K562 (cell line): ENCODE results near the gene TPMT. TPM values are rescaled to one million over a fixed set of nuclear protein-coding genes. Genes with fewer than 3 reads are reported as not detected.

Experiments
- ATAC-seq: fragments of 200-7000 bp; cut with Tn5 transposase; 3 replicates; pipeline ENCODE4 v1.9.1; 2020; ENCODE audit warnings: moderate library complexity
- BruUV-seq: library from RNA; stranded (reverse); fragments of 400-500 nt; replicated peaks from 2 replicates; lab custom pipeline; 2021; lab: Mats Ljungman, UMichigan
- CTCF ChIA-PET: fragments of 300-600 bp; formaldehyde crosslinking; extraction: SDS; loops from one replicate; lab custom pipeline; 2021; ENCODE audit warnings: low intra/inter-chr PET ratio; lab: Yijun Ruan, JAX
- POLR2A ChIA-PET: fragments of 300-600, 350-650 bp; sonication (Branson Sonifier 250); formaldehyde crosslinking; extraction: SDS; loops from one replicate; lab custom pipeline; 2021; ENCODE audit warnings: antibody characterized with exemption, inconsistent platforms; lab: Yijun Ruan, JAX
- DNase-seq, 4 experiments: peaks; one replicate each; pipeline versions ENCODE4 v3.0.0 to v3.0.0-alpha.2; 2011 to 2018; ENCODE audit warnings: low spot score in 3 of 4, mixed read lengths in 3 of 4; ENCODE audit errors: extremely low read depth in 1 of 4
- FAIRE-seq: peaks from 2 replicates; lab custom pipeline; 2011; peaks lifted over from hg19 to GRCh38; lab: Jason Lieb, UNC
- H2AFZ ChIP-seq: 2 replicates; pipeline ENCODE4 v1.6.0; 2011; ENCODE audit warnings: low read depth, low read length, control low read depth, inconsistent platforms
- H3K27ac ChIP-seq: fragments of 200-600 bp; 3 replicates; pipeline ENCODE4 v1.8.0; 2011; ENCODE audit warnings: low read depth, mild to moderate bottlenecking, control low read depth, inconsistent platforms, low read length, moderate library complexity, mixed read lengths; ENCODE audit errors: extremely low read depth
- H3K27me3 ChIP-seq, 2 experiments: fragments of 300-600 bp in 1 of 2; 2 replicates in 1 of 2; 3 replicates in 1 of 2; pipeline versions ENCODE4 v1.6.0 to v1.8.0; 2011; ENCODE audit warnings: inconsistent platforms in 2 of 2, low read length in 2 of 2, mild to moderate bottlenecking in 1 of 2, mixed read lengths in 1 of 2, moderate library complexity in 1 of 2; ENCODE audit not compliant: control insufficient read depth in 2 of 2, insufficient read depth in 2 of 2
- H3K36me3 ChIP-seq: fragments of 300-600 bp; 3 replicates; pipeline ENCODE4 v1.8.0; 2011; ENCODE audit warnings: mild to moderate bottlenecking, low read length, inconsistent platforms; ENCODE audit not compliant: control insufficient read depth, insufficient read depth
- H3K4me1 ChIP-seq, 2 experiments: fragments of 200-600 bp in 1 of 2; replicated peaks in 1 of 2; 2 replicates in 1 of 2; 3 replicates in 1 of 2; pipeline versions ENCODE4 v1.5.1 to v1.8.0; 2011; ENCODE audit warnings: inconsistent platforms in 2 of 2, low read length in 2 of 2, mild to moderate bottlenecking in 1 of 2, mixed read lengths in 1 of 2, moderate library complexity in 1 of 2; ENCODE audit not compliant: control insufficient read depth in 2 of 2, insufficient read depth in 2 of 2
- H3K4me2 ChIP-seq: 2 replicates; pipeline ENCODE4 v1.6.1; 2011; ENCODE audit warnings: low read length, control low read depth, inconsistent platforms, mixed read lengths; ENCODE audit not compliant: insufficient read depth
- H3K4me3 ChIP-seq: fragments of 200-600 bp; sonication (generic), shearing (Covaris generic); 2 replicates; pipeline ENCODE4 v1.5.1; 2016; ENCODE audit warnings: control low read depth, inconsistent platforms
- H3K79me2 ChIP-seq: fragments of 200-600 bp; 3 replicates; pipeline ENCODE4 v1.8.0; 2011; ENCODE audit warnings: low read length, inconsistent platforms; ENCODE audit not compliant: control insufficient read depth, insufficient read depth
- H3K9ac ChIP-seq, 2 experiments: 2 replicates each; pipeline versions ENCODE4 v1.6.0 to v1.6.1; 2011; ENCODE audit warnings: low read depth in 2 of 2, low read length in 2 of 2, control low read depth in 1 of 2, inconsistent platforms in 1 of 2, mild to moderate bottlenecking in 1 of 2, mixed read lengths in 1 of 2; ENCODE audit not compliant: insufficient read depth in 1 of 2
- H3K9me1 ChIP-seq: one replicate; pipeline ENCODE4 v1.6.0; 2011; ENCODE audit warnings: inconsistent platforms, mild to moderate bottlenecking, low read length, moderate library complexity; ENCODE audit not compliant: control insufficient read depth, insufficient read depth
- H3K9me3 ChIP-seq: replicated peaks from 2 replicates; pipeline ENCODE4 v1.5.1; 2011; ENCODE audit warnings: low read depth, low read length, inconsistent platforms; ENCODE audit not compliant: control insufficient read depth, insufficient read depth
- H4K20me1 ChIP-seq: replicated peaks from 2 replicates; pipeline ENCODE4 v1.6.1; 2011; ENCODE audit warnings: low read length, inconsistent platforms, mixed read lengths; ENCODE audit not compliant: control insufficient read depth, insufficient read depth
- C11orf30 ChIP-seq: fragments of 450-650 bp; IDR thresholded peaks from 2 replicates; pipeline ENCODE4 v1.6.1; 2016; ENCODE audit warnings: low read depth, mild to moderate bottlenecking
- FOXM1 ChIP-seq, 2 experiments: fragments of 450-650 bp in 1 of 2; sonication (generic) in 1 of 2; formaldehyde crosslinking in 1 of 2; IDR thresholded peaks; 2 replicates each; pipeline versions ENCODE4 v1.6.1 to v1.9.0; 2017 to 2022; ENCODE audit warnings: low read depth in 2 of 2, mild to moderate bottlenecking in 2 of 2, missing genetic modification reagents in 1 of 2, moderate library complexity in 1 of 2
- HNRNPL ChIP-seq: fragments of 200-400 bp; formaldehyde crosslinking; IDR thresholded peaks from 2 replicates; pipeline ENCODE4 v1.6.1; 2017; ENCODE audit warnings: low read depth, mild to moderate bottlenecking, low read length
- LARP7 ChIP-seq: fragments of 450-650 bp; IDR thresholded peaks from 2 replicates; pipeline ENCODE4 v1.6.1; 2016
- MAZ ChIP-seq, 2 experiments: fragments of 450-650 bp in 1 of 2; sonication (generic) in 1 of 2; formaldehyde crosslinking; IDR thresholded peaks in 1 of 2; conservative IDR thresholded peaks in 1 of 2; 2 replicates each; pipeline versions ENCODE4 v1.4.0 to v1.5.0; 2020; ENCODE audit warnings: mild to moderate bottlenecking in 1 of 2, missing genetic modification reagents in 1 of 2
- MED1 ChIP-seq: sonication (generic); formaldehyde crosslinking; IDR thresholded peaks from 2 replicates; pipeline ENCODE4 v1.8.1; 2023; ENCODE audit warnings: missing genetic modification reagents, borderline replicate concordance
- NCOA4 ChIP-seq: fragments of 450-650 bp; IDR thresholded peaks from 2 replicates; pipeline ENCODE4 v1.6.1; 2018; ENCODE audit warnings: mild to moderate bottlenecking; ENCODE audit not compliant: partially characterized antibody
- NFIX ChIP-seq: fragments of 250-450 bp; sonication (Bioruptor Pico); IDR thresholded peaks from 2 replicates; pipeline ENCODE4 v1.4.0; 2020; ENCODE audit warnings: low read depth, mild to moderate bottlenecking, moderate library complexity
- NFYB ChIP-seq: IDR thresholded peaks from 2 replicates; pipeline ENCODE4 v1.6.1; 2011; ENCODE audit warnings: mild to moderate bottlenecking, moderate library complexity; ENCODE audit not compliant: insufficient read length; ENCODE audit errors: extremely low read depth
- PPARD ChIP-seq: fragments of 250-450 bp; sonication (Bioruptor Pico); IDR thresholded peaks from 2 replicates; pipeline ENCODE4 v1.8.0; 2022; ENCODE audit warnings: inconsistent platforms, mild to moderate bottlenecking, moderate library complexity
- RUNX1 ChIP-seq: sonication (generic); IDR thresholded peaks from 2 replicates; pipeline ENCODE4 v1.6.1; 2016; ENCODE audit warnings: antibody characterized with exemption, low read depth
- SMARCE1 ChIP-seq: fragments of 450-650 bp; IDR thresholded peaks from 2 replicates; pipeline ENCODE4 v1.7.1; 2016; ENCODE audit warnings: mild to moderate bottlenecking
- SOX6 ChIP-seq: fragments of 450-650 bp; IDR thresholded peaks from 2 replicates; pipeline ENCODE4 v1.6.1; 2014; ENCODE audit warnings: mild to moderate bottlenecking
- ZNF277 ChIP-seq: fragments of 250-450 bp; sonication (Bioruptor Pico); IDR thresholded peaks from 2 replicates; pipeline ENCODE4 v1.8.0; 2022; ENCODE audit warnings: inconsistent platforms, mild to moderate bottlenecking, moderate library complexity, borderline replicate concordance
- ZZZ3 ChIP-seq: fragments of 450-650 bp; IDR thresholded peaks from 2 replicates; pipeline ENCODE4 v1.6.1; 2016; ENCODE audit warnings: antibody characterized with exemption, mild to moderate bottlenecking, moderate library complexity
- WGBS: fragments of 100-300 bp; shearing (Covaris generic); methylation state at CpG from one replicate; pipeline ENCODE4 v1.1.6; 2016; ENCODE audit warnings: low coverage, mixed read lengths; ENCODE audit not compliant: insufficient coverage; ENCODE audit errors: missing lambda C conversion rate; 5-methylcytosine and 5-hydroxymethylcytosine counted together
- in situ Hi-C: fragments of 300-500 bp; cut with MboI; formaldehyde crosslinking; loops from 4 replicates; pipeline ENCODE4 v1.15.0; 2018; ENCODE audit warnings: inconsistent platforms, mixed read lengths
- intact Hi-C: fragments of 100-400 bp; cut with micrococcal nuclease; formaldehyde crosslinking; loops from 2 replicates; pipeline ENCODE4 v1.14.2; 2022
- polyA plus RNA-seq, 8 experiments: library from polyadenylated mRNA; depleted of rRNA in 4 of 8; stranded (reverse) in 5 of 8; unstranded in 3 of 8; fragments of >200 nt; fragmentation: Nextera tagmentation in 2 of 8; fragmentation: Illumina TruSeq in 1 of 8; extraction: Ambion mirVana in 2 of 8; extraction: Trizol in 1 of 8; gene quantifications; 2 replicates each; pipeline versions ENCODE4 v1.2.1 to v1.2.3, GENCODE V29; 2011 to 2014; ENCODE audit warnings: inconsistent platforms in 1 of 8, missing spikeins in 1 of 8
- total RNA-seq, 7 experiments: library from RNA; depleted of rRNA in 6 of 7; stranded (reverse); fragments of >200 nt in 6 of 7; fragmentation: Illumina TruSeq in 2 of 7; extraction: Trizol in 2 of 7; gene quantifications; 2 replicates each; pipeline versions ENCODE4 v1.2.1 to v1.2.3, GENCODE V29; 2011 to 2021; ENCODE audit warnings: low replicate concordance in 1 of 7
- TF ChIP-seq, protein P1 (sequence below): sonication (generic); formaldehyde crosslinking; IDR thresholded peaks from 2 replicates; pipeline ENCODE4 v1.8.1; 2023; ENCODE audit warnings: mild to moderate bottlenecking, missing genetic modification reagents
- TF ChIP-seq, protein P2 (sequence below): fragments of 250-450 bp; sonication (Bioruptor Pico); IDR thresholded peaks from 2 replicates; pipeline ENCODE4 v1.6.1; 2021; ENCODE audit warnings: mild to moderate bottlenecking

TPMT gene
- total and polyA plus RNA-seq, 9 of the 15 experiments (the other 6 are each of a cell fraction or from before 2014, with no cell fraction given): 24.2 to 67.4 (median 46.5) TPM

GRCh38 chr6:18126121-18126520, 28.8 kb downstream of the TPMT start:
- no peak overlapping the region for H3K27ac ChIP-seq
- intact Hi-C loops (no loop called here), in situ Hi-C loops (no loop called here)
- no peaks in the 10 kb centered on the region for H3K79me2 ChIP-seq
- ChIA-PET CTCF (no interaction called here), POLR2A (no interaction called here)
- peak in 1 of 4 experiments; percentile 13 for DNase-seq
- peaks cover 17% of the 10 kb centered on the region; the same call in 1 of the 3 replicates for H3K36me3 ChIP-seq
- peak; percentile 67 for FAIRE-seq
- H3K4me1 ChIP-seq: peaks cover 0 to 8% of the 10 kb centered on the region in 2 experiments; a peak in 1 of 5 replicates
- H3K9ac ChIP-seq: no peak overlapping the region
- 23% methylated on average over 5 of the region's 5 CpGs for WGBS
- H3K4me2 ChIP-seq: no peak overlapping the region
- TF ChIP-seq HNRNPL (no peak), SMARCE1 (no peak), RUNX1 (no peak), ZNF277 (CRISPR knock-in tag) (no peak), ZZZ3 (no peak), MAZ (CRISPR knock-in tag; conservative IDR thresholded peaks at IDR 0.05 in 1 of 2, IDR thresholded peaks at IDR 0.05 in 1 of 2) (no peak), NCOA4 (no peak), LARP7 (no peak), SOX6 (no peak), MED1 (CRISPR knock-in tag) (no peak), NFIX (CRISPR knock-in tag) (no peak), NFYB (peak; percentile 9), C11orf30 (no peak), FOXM1 (IDR thresholded peaks at IDR 0.05; ENCODE audit: low read depth) (peak; percentile 62), FOXM1 (CRISPR knock-in tag; IDR thresholded peaks at IDR 0.05; ENCODE audit: low read depth) (no peak), PPARD (CRISPR knock-in tag) (no peak)
- TF ChIP-seq, protein P1, sequence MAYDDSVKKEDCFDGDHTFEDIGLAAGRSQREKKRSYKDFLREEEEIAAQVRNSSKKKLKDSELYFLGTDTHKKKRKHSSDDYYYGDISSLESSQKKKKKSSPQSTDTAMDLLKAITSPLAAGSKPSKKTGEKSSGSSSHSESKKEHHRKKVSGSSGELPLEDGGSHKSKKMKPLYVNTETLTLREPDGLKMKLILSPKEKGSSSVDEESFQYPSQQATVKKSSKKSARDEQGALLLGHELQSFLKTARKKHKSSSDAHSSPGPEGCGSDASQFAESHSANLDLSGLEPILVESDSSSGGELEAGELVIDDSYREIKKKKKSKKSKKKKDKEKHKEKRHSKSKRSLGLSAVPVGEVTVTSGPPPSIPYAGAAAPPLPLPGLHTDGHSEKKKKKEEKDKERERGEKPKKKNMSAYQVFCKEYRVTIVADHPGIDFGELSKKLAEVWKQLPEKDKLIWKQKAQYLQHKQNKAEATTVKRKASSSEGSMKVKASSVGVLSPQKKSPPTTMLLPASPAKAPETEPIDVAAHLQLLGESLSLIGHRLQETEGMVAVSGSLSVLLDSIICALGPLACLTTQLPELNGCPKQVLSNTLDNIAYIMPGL (CRISPR knock-in tag): no peak
- TF ChIP-seq, protein P2, sequence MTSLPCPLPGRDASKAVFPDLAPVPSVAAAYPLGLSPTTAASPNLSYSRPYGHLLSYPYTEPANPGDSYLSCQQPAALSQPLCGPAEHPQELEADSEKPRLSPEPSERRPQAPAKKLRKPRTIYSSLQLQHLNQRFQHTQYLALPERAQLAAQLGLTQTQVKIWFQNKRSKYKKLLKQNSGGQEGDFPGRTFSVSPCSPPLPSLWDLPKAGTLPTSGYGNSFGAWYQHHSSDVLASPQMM: no peak
- H3K27me3 ChIP-seq: no peaks in the 10 kb centered on the region
- H4K20me1 ChIP-seq: no peaks in the 10 kb centered on the region
- H2AFZ ChIP-seq: peak overlapping the region; percentile 40; the same call in 1 of the 2 replicates
- ATAC-seq: peak; percentile 72
- H3K4me3 ChIP-seq: no peak overlapping the region
- H3K9me1 ChIP-seq: no peaks in the 10 kb centered on the region
- no peaks in the 10 kb centered on the region for H3K9me3 ChIP-seq
- BruUV-seq: no TSS peak
